Adrenal gland (tissue), 12 donors: ENCODE results near the gene PTCRA. TPM values are rescaled to one million over a fixed set of nuclear protein-coding genes. Genes with fewer than 3 reads are reported as not detected.

ENCODE experiments used
- DNase-seq, 7 donors: peaks; one replicate each; pipeline ENCODE4 v3.0.0-alpha.2; 2019 to 2020
- H3K27ac ChIP-seq, 5 donors: fragments of 200-600 bp; sonication (generic) in 4 of 5; 1 replicate in 3 of 5; 2 replicates in 2 of 5; pipeline versions ENCODE4 v1.5.1 to v1.8.0; 2016 to 2020; ENCODE audit warnings: mild to moderate bottlenecking in 1 of 5
- H3K27me3 ChIP-seq: fragments of 200-600 bp; 2 replicates; pipeline ENCODE4 v1.8.0; 2021
- H3K36me3 ChIP-seq, 2 donors: fragments of 200-600 bp; replicated peaks in 1 of 2; 1 replicate in 1 of 2; 2 replicates in 1 of 2; pipeline versions ENCODE4 v1.5.1 to v1.8.0; 2018 to 2022
- H3K4me1 ChIP-seq, 2 donors: fragments of 200-600 bp; replicated peaks in 1 of 2; 1 replicate in 1 of 2; 2 replicates in 1 of 2; pipeline versions ENCODE4 v1.5.1 to v1.8.0; 2018 to 2021
- H3K4me3 ChIP-seq, 4 donors: fragments of 200-600 bp; sonication (generic) in 3 of 4; one replicate each; pipeline ENCODE4 v1.5.1; 2016 to 2018
- H3K9me3 ChIP-seq, 3 donors: fragments of 200-600 bp; sonication (generic) in 1 of 3; replicated peaks in 1 of 3; 1 replicate in 2 of 3; 2 replicates in 1 of 3; pipeline versions ENCODE4 v1.5.1 to v1.8.0; 2016 to 2021
- CTCF ChIP-seq, 6 experiments: fragments of 450-650 bp in 4 of 6; fragments of 200-600 bp in 2 of 6; sonication (generic) in 1 of 6; IDR thresholded peaks; 1 replicate in 5 of 6; 2 replicates in 1 of 6; pipeline versions ENCODE4 v1.5.1 to v1.8.0; 2016 to 2021; ENCODE audit warnings: antibody characterized with exemption in 6 of 6, mild to moderate bottlenecking in 2 of 6, moderate library complexity in 1 of 6
- POLR2A ChIP-seq, 2 donors: fragments of 450-650 bp; IDR thresholded peaks; one replicate each; pipeline ENCODE4 v1.6.1; 2017; ENCODE audit warnings: antibody characterized with exemption in 2 of 2, mild to moderate bottlenecking in 2 of 2, moderate library complexity in 1 of 2
- WGBS, 4 donors: extraction: QIAGEN DNeasy Blood & Tissue Kit in 2 of 4; methylation state at CpG; one replicate each; pipeline versions ENCODE4 v1.1.5 to v1.1.7; 2013 to 2017; 5-methylcytosine and 5-hydroxymethylcytosine counted together
- intact Hi-C, 2 donors: fragments of 100-400 bp; cut with DNase I; formaldehyde crosslinking; loops; one replicate each; pipeline versions ENCODE4 v1.14.1 to v1.15.0; 2022 to 2023
- polyA plus RNA-seq, 3 donors: library from polyadenylated mRNA; stranded (reverse); fragments of 200-250 nt in 2 of 3; fragments of 350-450 nt in 1 of 3; fragmentation: Illumina TruSeq in 1 of 3; extraction: RNeasy Lipid Tissue Mini Kit (QIAGEN cat#74804) in 1 of 3; gene quantifications; one replicate each; pipeline ENCODE4 v1.2.3, GENCODE V29; 2013 to 2014
- total RNA-seq, 9 donors: library from RNA; depleted of rRNA in 4 of 9; stranded (reverse); fragments of >200 nt in 4 of 9; fragments of 120-200 nt in 1 of 9; fragmentation: NEBNext Ultra II Directional in 1 of 9; extraction: Animal tissue kit (Norgen Biotek cat#: 25700) in 1 of 9; gene quantifications; one replicate each; pipeline versions ENCODE4 v1.1.0 to v1.2.4, GENCODE V29; 2013 to 2023
- donor health status: healthy with polysubstance abuse.
- donor health status: Bipolar disorder and iron deficiency.
- donor health status: DM: yes; HTN: yes; CAD: no.
- donor health status: DM: no; HTN: no; CAD: no.
- donor health status: DM: no; HTN: no; CAD: no.
- donor health status: DM: yes; HTN: yes; CAD: no.

PTCRA gene
- total and polyA plus RNA-seq, 12 donors, result 0.22 to 0.34 TPM; not detected in 10

- no peak for TF ChIP-seq POLR2A (IDR thresholded peaks at IDR 0.05)
- TF ChIP-seq CTCF (IDR thresholded peaks at IDR 0.05), result no peak
- peak in 1 of 7 donors; percentile 7 for DNase-seq
- H3K9me3 ChIP-seq, result no peaks in the 10 kb centered on the region
- intact Hi-C loops, result loop anchor here in 1 of 2 donors (10.0 kb wide), 1 partner anchor 90 kb away; no protein-coding TSS in a partner anchor
- no peak overlapping the region for H3K27ac ChIP-seq
- 87 to 96% (median 90%) methylated on average over 10 of the region's 10 CpGs for WGBS, 4 donors
- H3K4me3 ChIP-seq, result no peak overlapping the region
- peaks cover 0 to 5% of the 10 kb centered on the region in 2 donors for H3K4me1 ChIP-seq
- no peaks in the 10 kb centered on the region for H3K27me3 ChIP-seq
- H3K36me3 ChIP-seq, result no peaks in the 10 kb centered on the region
Observed at GRCh38 chr6:42904467-42904866, 11.4 kb upstream of the PTCRA start.

- no peak overlapping the region for H3K27ac ChIP-seq
- H3K9me3 ChIP-seq, result no peaks in the 10 kb centered on the region
- TF ChIP-seq POLR2A (IDR thresholded peaks at IDR 0.05), result no peak
- H3K4me3 ChIP-seq, result no peak overlapping the region
- H3K4me1 ChIP-seq, result peaks cover 6 to 7% of the 10 kb centered on the region in 2 donors
- DNase-seq, result no peak
- intact Hi-C loops, result loop anchor here (5.0 to 10.0 kb wide), 3 partner anchors 87 to 240 kb away; no protein-coding TSS in a partner anchor
- no peaks in the 10 kb centered on the region for H3K27me3 ChIP-seq
- no peaks in the 10 kb centered on the region for H3K36me3 ChIP-seq
- WGBS, 4 donors, result 21 to 49% (median 42%) methylated on average over 5 of the region's 5 CpGs
Observed at GRCh38 chr6:42907336-42907735, 8.5 kb upstream of the PTCRA start.

- H3K4me3 ChIP-seq, result no peak overlapping the region
- intact Hi-C loops, result loop anchor here (5.0 to 10.0 kb wide), 3 partner anchors 85 to 237 kb away; no protein-coding TSS in a partner anchor
- DNase-seq, result no peak
- H3K27me3 ChIP-seq, result no peaks in the 10 kb centered on the region
- WGBS, 4 donors, result 81 to 92% (median 86%) methylated on average over 10 of the region's 10 CpGs
- H3K27ac ChIP-seq, result no peak overlapping the region
- TF ChIP-seq CTCF (IDR thresholded peaks at IDR 0.05) (no peak), POLR2A (IDR thresholded peaks at IDR 0.05) (no peak)
- H3K9me3 ChIP-seq, result no peaks in the 10 kb centered on the region
- no peaks in the 10 kb centered on the region for H3K36me3 ChIP-seq
- peaks cover 6 to 7% of the 10 kb centered on the region in 2 donors for H3K4me1 ChIP-seq
Observed at GRCh38 chr6:42909835-42910234, 6.0 kb upstream of the PTCRA start.

- peak in 1 of 7 donors; percentile 13 for DNase-seq
- Histone ChIP-seq H3K4me1 (peaks cover 6 to 7% of the 10 kb centered on the region in 2 donors), H3K27ac (no peak overlapping the region), H3K4me3 (peak overlapping the region in 1 of 4 donors; percentile 44), H3K36me3 (no peaks in the 10 kb centered on the region), H3K27me3 (no peaks in the 10 kb centered on the region), H3K9me3 (no peaks in the 10 kb centered on the region)
- TF ChIP-seq POLR2A (IDR thresholded peaks at IDR 0.05) (no peak), CTCF (IDR thresholded peaks at IDR 0.05) (no peak)
- intact Hi-C loops, result no loop called here
- 16 to 32% (median 21%) methylated on average over 13 to 49 of the region's 49 CpGs for WGBS, 4 donors
Observed at GRCh38 chr6:42911171-42912021, 4.5 kb upstream of the PTCRA start.
